Heart left ventricle (tissue), 13 donors: ENCODE data around the gene DSCAM.

ENCODE experiments used
- POLR2A ChIP-seq, 2 donors: fragments of 450-650 bp; IDR thresholded peaks; one replicate each; pipeline ENCODE4 v1.6.1; 2017; ENCODE audit warnings: antibody characterized with exemption in 2 of 2, mild to moderate bottlenecking in 2 of 2, moderate library complexity in 2 of 2
- TF ChIP-seq, protein P1 (sequence below), 12 donors: fragments of 200-600 bp; sonication (generic) in 4 of 12; IDR thresholded peaks; one replicate each; pipeline versions ENCODE4 v1.5.0 to v1.8.0; 2018 to 2022; ENCODE audit warnings: antibody characterized with exemption in 12 of 12, mild to moderate bottlenecking in 5 of 12
- donor health status: ischemic (EF 13 %, LVEDD 7.1; RV severe dilation, severe dysfunction).
- donor health status: DM: no; HTN: yes; CAD: no.
- donor health status: DM: no; HTN: no; CAD: no.
- donor health status: ischemic (EF 25% LVEDD 6.9; RV normal size, moderate dysfunction).
- donor health status: ischemic (EF 25% LVEDD 5.7; RV mildly dilated, moderate dysfunction).
- donor health status: ischemic (EF 35%, LVEDD 5.7; RV mildly dilated, moderate dysfunction).
- donor health status: nonischemic (EF 11% LVEDD 7.7; RV severe dilation, severe dysfunction).
- donor health status: DM: yes; HTN: yes; CAD: no.
- donor health status: PGD.
- donor health status: ischemic (EF 29% LVEDD 5.4; RV normal size, mild dysfunction).
- donor health status: nonischemic (EF 23%, LVEDD 6.1; RV moderate dilation, normal function).

DNA sequence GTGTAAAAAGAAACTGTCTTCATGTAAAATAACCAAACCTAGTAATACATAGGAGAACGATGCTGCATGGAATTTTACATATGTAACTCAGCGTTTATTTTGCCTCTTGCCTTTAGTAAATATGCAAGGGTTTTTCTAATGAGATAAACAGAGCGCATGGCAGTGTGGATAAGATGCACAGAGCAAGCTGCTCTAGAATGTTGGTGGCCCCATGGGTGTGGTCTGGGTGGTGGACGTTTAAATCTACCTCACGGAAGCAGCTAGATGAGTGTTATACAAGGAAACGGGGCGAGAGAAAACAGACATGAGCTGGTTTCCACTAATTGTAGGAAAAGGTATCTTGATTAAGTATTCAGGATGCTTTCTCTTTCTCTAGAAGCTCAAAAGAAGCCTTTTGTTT lies 205.9 kb downstream of the DSCAM start:
- TF ChIP-seq, protein P1, sequence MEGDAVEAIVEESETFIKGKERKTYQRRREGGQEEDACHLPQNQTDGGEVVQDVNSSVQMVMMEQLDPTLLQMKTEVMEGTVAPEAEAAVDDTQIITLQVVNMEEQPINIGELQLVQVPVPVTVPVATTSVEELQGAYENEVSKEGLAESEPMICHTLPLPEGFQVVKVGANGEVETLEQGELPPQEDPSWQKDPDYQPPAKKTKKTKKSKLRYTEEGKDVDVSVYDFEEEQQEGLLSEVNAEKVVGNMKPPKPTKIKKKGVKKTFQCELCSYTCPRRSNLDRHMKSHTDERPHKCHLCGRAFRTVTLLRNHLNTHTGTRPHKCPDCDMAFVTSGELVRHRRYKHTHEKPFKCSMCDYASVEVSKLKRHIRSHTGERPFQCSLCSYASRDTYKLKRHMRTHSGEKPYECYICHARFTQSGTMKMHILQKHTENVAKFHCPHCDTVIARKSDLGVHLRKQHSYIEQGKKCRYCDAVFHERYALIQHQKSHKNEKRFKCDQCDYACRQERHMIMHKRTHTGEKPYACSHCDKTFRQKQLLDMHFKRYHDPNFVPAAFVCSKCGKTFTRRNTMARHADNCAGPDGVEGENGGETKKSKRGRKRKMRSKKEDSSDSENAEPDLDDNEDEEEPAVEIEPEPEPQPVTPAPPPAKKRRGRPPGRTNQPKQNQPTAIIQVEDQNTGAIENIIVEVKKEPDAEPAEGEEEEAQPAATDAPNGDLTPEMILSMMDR (IDR thresholded peaks at IDR 0.05) = no peak
- no peak for TF ChIP-seq POLR2A (IDR thresholded peaks at IDR 0.05)
